HFF-Myc (cell line): ENCODE data around the gene LBX1.

ENCODE experiments used
- DNase-seq: peaks from one replicate; pipeline ENCODE4 v3.0.0-alpha.2; 2011; ENCODE audit warnings: low read depth; ENCODE audit errors: extremely low read depth
- H3K4me3 ChIP-seq: replicated peaks from 2 replicates; pipeline ENCODE4 v1.5.1; 2011; ENCODE audit warnings: low read depth, mild to moderate bottlenecking, control low read depth, low read length
- TF ChIP-seq, protein P1 (sequence below): IDR thresholded peaks from 2 replicates; pipeline ENCODE4 v1.5.1; 2012; ENCODE audit warnings: mild to moderate bottlenecking, low read depth, low read length, control low read depth; ENCODE audit errors: missing control alignments

Gene LBX1

DNA sequence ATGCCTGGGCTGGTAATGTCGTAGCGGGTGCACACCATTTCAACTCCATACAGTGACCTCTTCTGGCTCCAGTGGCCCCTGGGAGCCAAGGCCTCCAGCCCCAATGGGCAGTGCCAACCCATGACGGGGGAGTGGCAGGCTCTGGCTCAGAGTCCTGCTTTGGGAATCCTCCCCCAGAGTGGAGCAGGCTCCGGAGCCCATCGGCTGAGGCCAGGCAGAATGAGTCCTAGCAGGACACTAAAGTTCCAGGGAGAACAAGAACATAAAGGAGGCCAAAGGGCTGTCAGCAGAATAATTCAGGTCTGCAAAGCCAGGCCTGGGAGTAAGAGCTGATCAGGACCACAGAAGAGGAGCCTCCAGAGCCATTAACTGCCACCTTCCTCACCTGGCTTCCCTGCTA lies 33.3 kb downstream of the LBX1 start:
- TF ChIP-seq, protein P1, sequence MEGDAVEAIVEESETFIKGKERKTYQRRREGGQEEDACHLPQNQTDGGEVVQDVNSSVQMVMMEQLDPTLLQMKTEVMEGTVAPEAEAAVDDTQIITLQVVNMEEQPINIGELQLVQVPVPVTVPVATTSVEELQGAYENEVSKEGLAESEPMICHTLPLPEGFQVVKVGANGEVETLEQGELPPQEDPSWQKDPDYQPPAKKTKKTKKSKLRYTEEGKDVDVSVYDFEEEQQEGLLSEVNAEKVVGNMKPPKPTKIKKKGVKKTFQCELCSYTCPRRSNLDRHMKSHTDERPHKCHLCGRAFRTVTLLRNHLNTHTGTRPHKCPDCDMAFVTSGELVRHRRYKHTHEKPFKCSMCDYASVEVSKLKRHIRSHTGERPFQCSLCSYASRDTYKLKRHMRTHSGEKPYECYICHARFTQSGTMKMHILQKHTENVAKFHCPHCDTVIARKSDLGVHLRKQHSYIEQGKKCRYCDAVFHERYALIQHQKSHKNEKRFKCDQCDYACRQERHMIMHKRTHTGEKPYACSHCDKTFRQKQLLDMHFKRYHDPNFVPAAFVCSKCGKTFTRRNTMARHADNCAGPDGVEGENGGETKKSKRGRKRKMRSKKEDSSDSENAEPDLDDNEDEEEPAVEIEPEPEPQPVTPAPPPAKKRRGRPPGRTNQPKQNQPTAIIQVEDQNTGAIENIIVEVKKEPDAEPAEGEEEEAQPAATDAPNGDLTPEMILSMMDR, result no peak
- DNase-seq, result no peak
- no peak overlapping the region for H3K4me3 ChIP-seq

DNA sequence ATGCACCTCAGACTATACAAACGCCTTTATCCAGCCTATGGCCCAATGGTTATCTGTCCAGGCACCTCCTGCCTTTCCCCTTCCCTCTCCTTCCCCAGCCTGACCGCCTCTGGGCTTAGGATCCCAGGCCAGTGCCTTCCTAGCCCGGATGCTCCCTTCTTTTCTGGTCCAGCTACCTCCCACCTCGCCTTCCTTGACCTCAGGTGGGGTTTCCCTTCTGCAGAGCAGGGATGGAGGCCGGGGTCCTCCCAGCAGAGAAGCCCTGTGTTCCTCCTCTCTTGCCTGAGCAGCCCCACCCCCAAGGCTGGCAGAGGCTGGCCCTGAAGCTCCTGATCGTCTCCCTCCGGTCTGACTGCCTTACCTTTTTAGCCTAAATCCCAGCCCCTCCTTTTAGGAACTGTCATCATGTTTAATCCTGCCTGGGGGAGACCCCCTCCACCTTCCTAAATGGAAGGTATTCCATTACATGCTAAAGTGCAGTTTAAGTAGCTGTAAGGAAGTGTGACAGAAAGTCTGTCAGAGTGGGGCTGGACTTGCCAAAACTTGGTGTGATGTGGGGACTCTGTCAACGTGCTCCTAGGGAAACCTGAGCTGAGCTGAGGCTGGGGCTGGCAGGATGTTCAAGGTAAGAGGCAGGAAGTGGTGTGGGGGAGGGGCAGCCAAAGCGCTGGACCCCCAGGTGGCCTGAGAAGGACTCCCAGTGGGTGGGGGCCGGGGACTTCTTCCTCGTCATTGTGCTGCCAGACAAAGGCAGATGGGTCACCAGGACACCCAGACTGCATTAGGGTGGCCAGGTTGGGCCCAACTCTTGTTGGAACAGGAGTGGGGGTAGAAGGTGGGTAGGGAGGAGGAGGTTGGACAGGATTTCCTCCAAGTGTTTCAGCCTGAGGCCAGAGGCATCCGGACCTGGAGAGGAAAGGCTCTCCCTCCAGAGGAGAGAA lies 39.5 kb downstream of the LBX1 start:
- TF ChIP-seq, protein P1, result no peak
- DNase-seq, result no peak
- H3K4me3 ChIP-seq, result no peak overlapping the region

DNA sequence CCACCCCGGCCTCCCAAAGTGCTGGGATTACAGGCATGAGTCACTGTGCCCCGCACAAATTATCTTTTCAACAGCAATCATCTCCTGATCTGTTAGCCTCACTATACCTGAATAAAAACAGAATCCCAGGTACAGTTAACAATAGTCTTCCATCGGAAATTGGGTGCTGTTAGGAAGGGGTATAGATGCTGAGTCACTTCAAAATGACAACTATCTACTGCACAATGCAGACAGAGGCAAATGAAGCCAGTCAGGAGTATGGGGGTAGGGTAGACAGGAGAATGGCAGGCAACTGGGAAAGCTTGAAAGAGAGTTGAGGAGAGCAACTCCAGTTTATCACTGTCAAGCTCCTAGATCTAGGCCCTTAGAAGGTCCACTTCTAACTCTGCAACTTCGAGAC lies 40.3 kb downstream of the LBX1 start:
- DNase-seq, result no peak
- TF ChIP-seq, protein P1, result no peak
- H3K4me3 ChIP-seq, result no peak overlapping the region

DNA sequence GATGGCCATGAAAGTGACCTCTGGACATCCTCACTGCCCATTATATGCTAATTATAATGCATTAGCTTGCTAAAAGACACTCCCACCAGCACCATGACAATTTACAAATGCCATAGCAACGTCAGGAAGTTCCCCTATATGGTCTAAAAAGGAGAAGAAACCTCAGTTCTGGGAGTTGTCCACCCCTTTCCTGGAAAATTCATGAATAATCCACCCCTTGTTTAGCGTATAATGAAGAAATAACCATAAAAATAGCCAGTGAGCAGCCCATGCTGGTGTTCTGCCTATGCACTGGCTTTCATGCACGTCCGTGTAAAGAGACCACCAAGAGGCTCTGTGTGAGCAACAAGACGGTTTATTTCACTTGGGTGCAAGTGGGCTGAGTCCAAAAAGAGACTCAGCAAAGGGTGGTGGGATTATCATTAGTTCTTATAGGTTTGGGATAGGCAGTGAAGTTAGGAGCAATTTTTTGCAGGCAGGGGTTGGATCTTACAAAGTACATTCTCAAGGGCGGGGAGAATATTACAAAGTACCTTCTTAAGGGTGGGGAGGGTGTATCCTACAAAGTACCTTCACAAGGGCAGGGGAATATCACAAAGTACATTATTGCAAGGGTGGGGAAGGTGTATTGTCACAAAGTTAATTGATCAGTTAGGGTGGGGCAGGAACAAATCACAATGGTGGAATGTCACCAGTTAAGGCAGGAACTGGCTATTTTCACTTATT lies 45.6 kb downstream of the LBX1 start:
- no peak overlapping the region for H3K4me3 ChIP-seq
- TF ChIP-seq, protein P1, result no peak
- no peak for DNase-seq

DNA sequence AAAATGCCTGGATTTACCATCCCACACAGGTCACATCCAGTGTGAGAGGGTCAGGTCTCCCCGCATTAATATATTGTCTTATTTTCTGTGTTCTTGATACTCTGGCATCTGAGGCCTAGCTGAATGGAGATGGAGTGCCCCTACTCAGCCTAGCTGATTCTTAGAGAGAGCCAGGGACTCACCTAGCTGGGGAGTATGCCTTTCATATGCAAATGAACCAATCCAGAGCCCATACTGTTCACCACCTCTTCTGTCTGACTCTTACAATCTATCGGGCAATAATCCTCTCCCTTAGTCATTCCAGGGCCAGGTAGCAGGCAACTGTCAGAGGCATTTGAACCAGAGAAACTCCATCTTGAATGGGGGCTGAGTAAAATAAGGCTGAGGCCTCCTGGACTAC lies 46.3 kb downstream of the LBX1 start:
- no peak overlapping the region for H3K4me3 ChIP-seq
- TF ChIP-seq, protein P1, result no peak
- no peak for DNase-seq
